ENCODE results near the gene CFAP73. TPM values are rescaled to one million over a fixed set of nuclear protein-coding genes. Genes with fewer than 3 reads are reported as not detected.

The CFAP73 gene
- total and polyA plus RNA-seq, 10 of the 15 experiments (the other 5 are each of a cell fraction or from before 2014, with no cell fraction given) = 0.18 TPM; not detected in 9

DNA sequence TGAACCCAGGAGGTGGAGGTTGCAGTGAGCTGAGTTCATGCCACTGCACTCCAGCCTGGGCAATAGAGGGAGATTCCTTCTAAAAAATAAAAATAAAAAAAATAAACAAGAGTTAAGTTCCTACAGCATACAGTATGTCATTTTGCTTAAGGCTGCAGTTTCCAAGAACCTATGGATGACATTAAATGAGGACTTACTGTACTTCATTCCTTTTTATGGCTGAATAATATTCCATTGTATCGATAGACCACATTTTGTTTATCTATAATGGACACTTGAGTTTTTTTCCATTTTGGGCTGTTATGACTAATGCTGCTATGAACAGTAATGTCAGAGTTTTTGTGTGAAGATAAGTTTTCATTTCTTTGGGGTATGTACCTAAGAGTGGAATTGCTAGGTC is 31.4 kb upstream of the CFAP73 start:
- RAD21 ChIA-PET (ENCODE audit: unreplicated experiment) = no interaction called here

More for the DNA sequence above, 31.4 kb upstream of the CFAP73 start:
- no peak for ATAC-seq
- ChIA-PET POLR2A (no interaction called here), SMC1A (ENCODE audit: uncharacterized antibody, unreplicated experiment) (interaction anchor here (1.2 kb wide), 1 partner anchor 36 kb away, joined by 5 read pairs; no protein-coding TSS in a partner anchor), CTCF (no interaction called here)
- FAIRE-seq = no peak
- Histone ChIP-seq H3K36me3 (ENCODE audit: control insufficient read depth in 2 of 2, insufficient read depth in 2 of 2, low read length in 1 of 2) (no peaks in the 10 kb centered on the region), H3K27ac (ENCODE audit: control insufficient read depth, insufficient read depth) (no peak overlapping the region), H3K4me1 (ENCODE audit: control insufficient read depth, insufficient read depth, low read length) (no peaks in the 10 kb centered on the region), H3K27me3 (replicated peaks in 1 of 2; ENCODE audit: control insufficient read depth in 2 of 2, insufficient read depth in 2 of 2, low read length in 1 of 2) (no peaks in the 10 kb centered on the region; a peak in 2 of 4 replicates), H4K20me1 (ENCODE audit: control insufficient read depth, insufficient read depth) (no peaks in the 10 kb centered on the region), H3K4me2 (ENCODE audit: control insufficient read depth, insufficient read depth) (no peak overlapping the region), H3K9me3 (replicated peaks; ENCODE audit: control insufficient read depth, insufficient read depth, low read length) (no peaks in the 10 kb centered on the region; the same call in 2 of the 3 replicates), H2AFZ (ENCODE audit: control insufficient read depth, low read depth, low read length) (no peak overlapping the region), H3K4me3 (no peak overlapping the region), H3K79me2 (ENCODE audit: control insufficient read depth, insufficient read depth, low read length) (no peaks in the 10 kb centered on the region), H3K9ac (ENCODE audit: control insufficient read depth, insufficient read depth, low read length) (no peak overlapping the region)
- no peak for DNase-seq (ENCODE audit: low read depth, low spot score)
- in situ Hi-C loops (cut with MboI) (no loop called here), intact Hi-C loops (cut with micrococcal nuclease; ENCODE audit: unreplicated experiment) (no loop called here)
- no peak for TF ChIP-seq SUPT20H (IDR thresholded peaks at IDR 0.05; ENCODE audit: borderline replicate concordance, control insufficient read depth, low read depth, low read length)
- no peak for TF ChIP-seq CEBPB (IDR thresholded peaks at IDR 0.05; ENCODE audit: borderline replicate concordance in 1 of 2, low read depth in 2 of 2, low read length in 2 of 2)
- TF ChIP-seq, protein P1, sequence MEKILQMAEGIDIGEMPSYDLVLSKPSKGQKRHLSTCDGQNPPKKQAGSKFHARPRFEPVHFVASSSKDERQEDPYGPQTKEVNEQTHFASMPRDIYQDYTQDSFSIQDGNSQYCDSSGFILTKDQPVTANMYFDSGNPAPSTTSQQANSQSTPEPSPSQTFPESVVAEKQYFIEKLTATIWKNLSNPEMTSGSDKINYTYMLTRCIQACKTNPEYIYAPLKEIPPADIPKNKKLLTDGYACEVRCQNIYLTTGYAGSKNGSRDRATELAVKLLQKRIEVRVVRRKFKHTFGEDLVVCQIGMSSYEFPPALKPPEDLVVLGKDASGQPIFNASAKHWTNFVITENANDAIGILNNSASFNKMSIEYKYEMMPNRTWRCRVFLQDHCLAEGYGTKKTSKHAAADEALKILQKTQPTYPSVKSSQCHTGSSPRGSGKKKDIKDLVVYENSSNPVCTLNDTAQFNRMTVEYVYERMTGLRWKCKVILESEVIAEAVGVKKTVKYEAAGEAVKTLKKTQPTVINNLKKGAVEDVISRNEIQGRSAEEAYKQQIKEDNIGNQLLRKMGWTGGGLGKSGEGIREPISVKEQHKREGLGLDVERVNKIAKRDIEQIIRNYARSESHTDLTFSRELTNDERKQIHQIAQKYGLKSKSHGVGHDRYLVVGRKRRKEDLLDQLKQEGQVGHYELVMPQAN (conservative IDR thresholded peaks at IDR 0.05) = no peak
- no peak for TF ChIP-seq FOS (IDR thresholded peaks at IDR 0.05; ENCODE audit: borderline replicate concordance, extremely low read depth, insufficient read length)
- no peak for TF ChIP-seq RELA (IDR thresholded peaks at IDR 0.05; ENCODE audit: borderline replicate concordance, partially characterized antibody)
- TF ChIP-seq POU2F2 (IDR thresholded peaks at IDR 0.05; ENCODE audit: borderline replicate concordance, low read depth, low read length) = no peak
- TF ChIP-seq CBX3 (IDR thresholded peaks at IDR 0.05; ENCODE audit: borderline replicate concordance, low read depth) = no peak
- no peak for TF ChIP-seq HDGF (IDR thresholded peaks at IDR 0.05)
- TF ChIP-seq CBFB (IDR thresholded peaks at IDR 0.05; ENCODE audit: low read depth) = no peak
- TF ChIP-seq ZNF622 (IDR thresholded peaks at IDR 0.05) = no peak
- TF ChIP-seq CHD2 (IDR thresholded peaks at IDR 0.05; ENCODE audit: borderline replicate concordance, low read depth, low read length) = no peak
- TF ChIP-seq, protein P2, sequence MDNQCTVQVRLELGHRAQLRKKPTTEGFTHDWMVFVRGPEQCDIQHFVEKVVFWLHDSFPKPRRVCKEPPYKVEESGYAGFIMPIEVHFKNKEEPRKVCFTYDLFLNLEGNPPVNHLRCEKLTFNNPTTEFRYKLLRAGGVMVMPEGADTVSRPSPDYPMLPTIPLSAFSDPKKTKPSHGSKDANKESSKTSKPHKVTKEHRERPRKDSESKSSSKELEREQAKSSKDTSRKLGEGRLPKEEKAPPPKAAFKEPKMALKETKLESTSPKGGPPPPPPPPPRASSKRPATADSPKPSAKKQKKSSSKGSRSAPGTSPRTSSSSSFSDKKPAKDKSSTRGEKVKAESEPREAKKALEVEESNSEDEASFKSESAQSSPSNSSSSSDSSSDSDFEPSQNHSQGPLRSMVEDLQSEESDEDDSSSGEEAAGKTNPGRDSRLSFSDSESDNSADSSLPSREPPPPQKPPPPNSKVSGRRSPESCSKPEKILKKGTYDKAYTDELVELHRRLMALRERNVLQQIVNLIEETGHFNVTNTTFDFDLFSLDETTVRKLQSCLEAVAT (IDR thresholded peaks at IDR 0.05) = no peak
- no peak for TF ChIP-seq NR2F1 (conservative IDR thresholded peaks at IDR 0.05)
- TF ChIP-seq, protein P3, sequence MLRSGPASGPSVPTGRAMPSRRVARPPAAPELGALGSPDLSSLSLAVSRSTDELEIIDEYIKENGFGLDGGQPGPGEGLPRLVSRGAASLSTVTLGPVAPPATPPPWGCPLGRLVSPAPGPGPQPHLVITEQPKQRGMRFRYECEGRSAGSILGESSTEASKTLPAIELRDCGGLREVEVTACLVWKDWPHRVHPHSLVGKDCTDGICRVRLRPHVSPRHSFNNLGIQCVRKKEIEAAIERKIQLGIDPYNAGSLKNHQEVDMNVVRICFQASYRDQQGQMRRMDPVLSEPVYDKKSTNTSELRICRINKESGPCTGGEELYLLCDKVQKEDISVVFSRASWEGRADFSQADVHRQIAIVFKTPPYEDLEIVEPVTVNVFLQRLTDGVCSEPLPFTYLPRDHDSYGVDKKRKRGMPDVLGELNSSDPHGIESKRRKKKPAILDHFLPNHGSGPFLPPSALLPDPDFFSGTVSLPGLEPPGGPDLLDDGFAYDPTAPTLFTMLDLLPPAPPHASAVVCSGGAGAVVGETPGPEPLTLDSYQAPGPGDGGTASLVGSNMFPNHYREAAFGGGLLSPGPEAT (IDR thresholded peaks at IDR 0.05; ENCODE audit: low read depth) = no peak
- no peak for TF ChIP-seq BMI1 (IDR thresholded peaks at IDR 0.05; ENCODE audit: borderline replicate concordance)
- no peak for TF ChIP-seq PAX5 (IDR thresholded peaks at IDR 0.05; ENCODE audit: borderline replicate concordance, low read depth, low read length)
- TF ChIP-seq EP300 (IDR thresholded peaks at IDR 0.05; ENCODE audit: borderline replicate concordance in 1 of 2, control insufficient read depth in 1 of 2, low read depth in 2 of 2, low read length in 2 of 2) = no peak
- TF ChIP-seq RAD51 (IDR thresholded peaks at IDR 0.05) = no peak
- no TSS peak for BruUV-seq (replicated peaks)
- WGBS (ENCODE audit: insufficient coverage, insufficient replicate concordance, low lambda C conversion rate, missing lambda C conversion rate) = 0% methylated on average over 1 of the region's 1 CpG
